Kidney glomerular epithelial cell (primary cell): ENCODE measurements around the gene TCERG1L.
"Not testable (repeated sequence)": the region's sequence is repeated elsewhere in the genome, so short reads cannot be mapped to it uniquely, and the experiment has no call there.

Experiments used
- DNase-seq: peaks from one replicate; lab custom pipeline; 2025; lab: John Stamatoyannopoulos, UW

TCERG1L gene

GRCh38 chr10:131248376-131249165, 63.0 kb downstream of the TCERG1L start:
- DNase-seq = no peak

GRCh38 chr10:131247873-131248272, 63.6 kb downstream of the TCERG1L start:
- DNase-seq = no peak

- no peak for DNase-seq
These were observed 64.7 kb downstream of the TCERG1L start for GRCh38 chr10:131246775-131247174.

GRCh38 chr10:131246089-131246488, 65.4 kb downstream of the TCERG1L start:
- DNase-seq = no peak

GRCh38 chr10:131245475-131246059, 66.0 kb downstream of the TCERG1L start:
- no peak for DNase-seq

- DNase-seq = no peak
These were observed 66.7 kb downstream of the TCERG1L start for GRCh38 chr10:131244836-131245235.

GRCh38 chr10:131243076-131243475, 68.4 kb downstream of the TCERG1L start:
- no peak for DNase-seq

- no peak for DNase-seq
These were observed 69.5 kb downstream of the TCERG1L start for GRCh38 chr10:131242007-131242406.

GRCh38 chr10:131240691-131241090, 70.8 kb downstream of the TCERG1L start:
- no peak for DNase-seq

GRCh38 chr10:131239926-131240325, 71.6 kb downstream of the TCERG1L start:
- no peak for DNase-seq

GRCh38 chr10:131239450-131239849, 72.1 kb downstream of the TCERG1L start:
- no peak for DNase-seq

GRCh38 chr10:131238669-131239280, 72.7 kb downstream of the TCERG1L start:
- no peak for DNase-seq

GRCh38 chr10:131237991-131238651, 73.4 kb downstream of the TCERG1L start:
- DNase-seq = no peak

GRCh38 chr10:131234606-131235005, 76.9 kb downstream of the TCERG1L start:
- DNase-seq = not testable (repeated sequence)

- no peak for DNase-seq
These were observed 77.8 kb downstream of the TCERG1L start for GRCh38 chr10:131233611-131234258.

- no peak for DNase-seq
These were observed 79.5 kb downstream of the TCERG1L start for GRCh38 chr10:131231965-131232541.

GRCh38 chr10:131231323-131231964, 80.1 kb downstream of the TCERG1L start:
- DNase-seq = no peak

- no peak for DNase-seq
These were observed 80.7 kb downstream of the TCERG1L start for GRCh38 chr10:131230641-131231322.

- DNase-seq = no peak
These were observed 81.4 kb downstream of the TCERG1L start for GRCh38 chr10:131230166-131230565.

GRCh38 chr10:131227163-131227740, 84.3 kb downstream of the TCERG1L start:
- no peak for DNase-seq
